Measurements from ENCODE around the gene BOC. TPM values are rescaled to one million over a fixed set of nuclear protein-coding genes. Genes with fewer than 3 reads are reported as not detected.

Gene BOC
- total and polyA plus RNA-seq, 2 of the 13 experiments (the other 11 are each of a cell fraction or from before 2014, with no cell fraction given): 0.04 TPM; not detected in 1

- TF ChIP-seq, protein P1, sequence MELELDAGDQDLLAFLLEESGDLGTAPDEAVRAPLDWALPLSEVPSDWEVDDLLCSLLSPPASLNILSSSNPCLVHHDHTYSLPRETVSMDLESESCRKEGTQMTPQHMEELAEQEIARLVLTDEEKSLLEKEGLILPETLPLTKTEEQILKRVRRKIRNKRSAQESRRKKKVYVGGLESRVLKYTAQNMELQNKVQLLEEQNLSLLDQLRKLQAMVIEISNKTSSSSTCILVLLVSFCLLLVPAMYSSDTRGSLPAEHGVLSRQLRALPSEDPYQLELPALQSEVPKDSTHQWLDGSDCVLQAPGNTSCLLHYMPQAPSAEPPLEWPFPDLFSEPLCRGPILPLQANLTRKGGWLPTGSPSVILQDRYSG (CRISPR knock-in tag; IDR thresholded peaks at IDR 0.05): no peak
- no peak for TF ChIP-seq RARG (CRISPR knock-in tag; IDR thresholded peaks at IDR 0.05; ENCODE audit: low read depth)
- no peak for TF ChIP-seq PPARG (CRISPR knock-in tag; conservative IDR thresholded peaks at IDR 0.05)
- TF ChIP-seq PBX3 (CRISPR knock-in tag; IDR thresholded peaks at IDR 0.05; ENCODE audit: borderline replicate concordance): no peak
- peak; percentile 31; the same call in 1 of the 2 replicates for TF ChIP-seq ZNF777 (CRISPR knock-in tag; IDR thresholded peaks at IDR 0.05)
- TF ChIP-seq FOSL2 (CRISPR knock-in tag; IDR thresholded peaks at IDR 0.05): peak; percentile 67
- no peak for TF ChIP-seq RBM39 (IDR thresholded peaks at IDR 0.05; ENCODE audit: low read depth, low read length, poor library complexity, severe bottlenecking)
- TF ChIP-seq FOXK2 (IDR thresholded peaks at IDR 0.05): no peak
- no peak for TF ChIP-seq SNAI1 (CRISPR knock-in tag; IDR thresholded peaks at IDR 0.05; ENCODE audit: borderline replicate concordance)
- TF ChIP-seq ATRX (CRISPR knock-in tag; IDR thresholded peaks at IDR 0.05; ENCODE audit: borderline replicate concordance): no peak
- TF ChIP-seq BHLHE40 (IDR thresholded peaks at IDR 0.05; ENCODE audit: low read length): no peak
- TF ChIP-seq ZNF30 (CRISPR knock-in tag; IDR thresholded peaks at IDR 0.05): no peak
- no peak for TF ChIP-seq ZBTB43 (CRISPR knock-in tag; conservative IDR thresholded peaks at IDR 0.05)
- no peak for TF ChIP-seq ZNF550 (CRISPR knock-in tag; IDR thresholded peaks at IDR 0.05; ENCODE audit: borderline replicate concordance)
- 0 out of 2 replicates have a peak, but pooled peaks have one; percentile 61 for TF ChIP-seq RNF2 (conservative IDR thresholded peaks at IDR 0.05; ENCODE audit: low read depth)
- no peak for TF ChIP-seq SMARCE1 (IDR thresholded peaks at IDR 0.05; ENCODE audit: borderline replicate concordance)
- no peak for TF ChIP-seq ZNF605 (CRISPR knock-in tag; IDR thresholded peaks at IDR 0.05)
- no peak for TF ChIP-seq ZFP36L1 (CRISPR knock-in tag; IDR thresholded peaks at IDR 0.05)
- TF ChIP-seq, protein P2, sequence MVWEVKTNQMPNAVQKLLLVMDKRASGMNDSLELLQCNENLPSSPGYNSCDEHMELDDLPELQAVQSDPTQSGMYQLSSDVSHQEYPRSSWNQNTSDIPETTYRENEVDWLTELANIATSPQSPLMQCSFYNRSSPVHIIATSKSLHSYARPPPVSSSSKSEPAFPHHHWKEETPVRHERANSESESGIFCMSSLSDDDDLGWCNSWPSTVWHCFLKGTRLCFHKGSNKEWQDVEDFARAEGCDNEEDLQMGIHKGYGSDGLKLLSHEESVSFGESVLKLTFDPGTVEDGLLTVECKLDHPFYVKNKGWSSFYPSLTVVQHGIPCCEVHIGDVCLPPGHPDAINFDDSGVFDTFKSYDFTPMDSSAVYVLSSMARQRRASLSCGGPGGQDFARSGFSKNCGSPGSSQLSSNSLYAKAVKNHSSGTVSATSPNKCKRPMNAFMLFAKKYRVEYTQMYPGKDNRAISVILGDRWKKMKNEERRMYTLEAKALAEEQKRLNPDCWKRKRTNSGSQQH (CRISPR knock-in tag; IDR thresholded peaks at IDR 0.05; ENCODE audit: low read depth): no peak
- no peak for TF ChIP-seq MIER2 (CRISPR knock-in tag; IDR thresholded peaks at IDR 0.05)
- TF ChIP-seq ZNF652 (CRISPR knock-in tag; IDR thresholded peaks at IDR 0.05; ENCODE audit: borderline replicate concordance, low read depth): no peak
- no peak for TF ChIP-seq ZNF414 (CRISPR knock-in tag; IDR thresholded peaks at IDR 0.05)
- no peak for TF ChIP-seq POLR2AphosphoS5 (IDR thresholded peaks at IDR 0.05; ENCODE audit: low read depth, low read length)
Measured at GRCh38 chr3:113211330-113212149, at the start of gene BOC (continued).

All from HepG2 (cell line).